Kidney (tissue), 14 donors: ENCODE data around the gene SCN5A. TPM values are rescaled to one million over a fixed set of nuclear protein-coding genes. Genes with fewer than 3 reads are reported as not detected.

Source experiments
- DNase-seq, 5 donors: peaks; one replicate each; pipeline ENCODE4 v3.0.0-alpha.2; 2013 to 2020
- FAIRE-seq: peaks from 2 replicates; lab custom pipeline; 2012; peaks lifted over from hg19 to GRCh38; lab: Jason Lieb, UNC
- H3K27ac ChIP-seq, 2 donors: one replicate each; pipeline ENCODE4 v1.7.0; 2013; ENCODE audit warnings: low read depth in 2 of 2, low read length in 2 of 2, inconsistent platforms in 1 of 2
- H3K27me3 ChIP-seq: one replicate; pipeline ENCODE4 v1.7.1; 2013; ENCODE audit warnings: low read length, inconsistent platforms; ENCODE audit not compliant: control insufficient read depth, insufficient read depth
- H3K36me3 ChIP-seq, 3 donors: one replicate each; pipeline versions ENCODE4 v1.7.0 to v1.7.1; 2013; ENCODE audit warnings: low read length in 3 of 3, control low read depth in 1 of 3, inconsistent platforms in 1 of 3; ENCODE audit not compliant: insufficient read depth in 3 of 3, control insufficient read depth in 2 of 3
- H3K4me1 ChIP-seq, 3 donors: one replicate each; pipeline versions ENCODE4 v1.7.0 to v1.7.1; 2013; ENCODE audit warnings: low read length in 3 of 3, inconsistent platforms in 1 of 3, low read depth in 1 of 3; ENCODE audit not compliant: control insufficient read depth in 2 of 3, insufficient read depth in 2 of 3
- H3K4me3 ChIP-seq, 3 donors: one replicate each; pipeline versions ENCODE4 v1.7.0 to v1.8.1; 2013; ENCODE audit warnings: low read length in 3 of 3, control low read depth in 1 of 3, inconsistent platforms in 1 of 3
- H3K9ac ChIP-seq, 3 donors: one replicate each; pipeline versions ENCODE4 v1.7.0 to v1.7.1; 2013; ENCODE audit warnings: low read length in 3 of 3, control low read depth in 1 of 3, inconsistent platforms in 1 of 3
- H3K9me3 ChIP-seq, 3 donors: one replicate each; pipeline versions ENCODE4 v1.7.0 to v1.7.1; 2013; ENCODE audit warnings: low read length in 3 of 3, control low read depth in 1 of 3, inconsistent platforms in 1 of 3; ENCODE audit not compliant: control insufficient read depth in 2 of 3, insufficient read depth in 1 of 3
- intact Hi-C: fragments of 100-400 bp; cut with DNase I; formaldehyde crosslinking; loops from one replicate; pipeline ENCODE4 v1.11.1; 2022
- polyA plus RNA-seq: library from polyadenylated mRNA; stranded (reverse); fragments of 350-450 nt; fragmentation: Illumina TruSeq; extraction: RNeasy Lipid Tissue Mini Kit (QIAGEN cat#74804); gene quantifications from one replicate; pipeline ENCODE4 v1.2.3, GENCODE V29; 2014; ENCODE audit warnings: low read depth, low replicate concordance; ENCODE audit not compliant: insufficient read depth
- total RNA-seq: library from RNA; stranded (reverse); fragmentation: NEBNext Ultra II Directional; extraction: Animal tissue kit (Norgen Biotek cat#: 25700); gene quantifications from one replicate; pipeline ENCODE4 v1.2.1, GENCODE V29; 2021
- TF ChIP-seq, protein P1 (sequence below): IDR thresholded peaks from 3 replicates; pipeline ENCODE4 v1.5.1; 2012; ENCODE audit warnings: mild to moderate bottlenecking, moderate library complexity, borderline replicate concordance; ENCODE audit not compliant: insufficient read depth; ENCODE audit errors: extremely low read depth
- donor health status: control.
- donor health status: control.
- donor health status: control.
- donor health status: control.
- donor health status: control.
- donor health status: DM: yes; HTN: yes; CAD: no.
- donor health status: Normal renal cell carcinoma (clear cell type).

SCN5A gene
- total and polyA plus RNA-seq, 2 donors from 2014 or later: 0.06 to 0.72 TPM

- no peak overlapping the region for H3K27ac ChIP-seq
- intact Hi-C loops: no loop called here
- no peak overlapping the region for H3K9ac ChIP-seq
- DNase-seq (peak in 2 of 5 donors; percentile 7 to 39), FAIRE-seq (no peak)
- no peak overlapping the region for H3K4me3 ChIP-seq
- TF ChIP-seq, protein P1, sequence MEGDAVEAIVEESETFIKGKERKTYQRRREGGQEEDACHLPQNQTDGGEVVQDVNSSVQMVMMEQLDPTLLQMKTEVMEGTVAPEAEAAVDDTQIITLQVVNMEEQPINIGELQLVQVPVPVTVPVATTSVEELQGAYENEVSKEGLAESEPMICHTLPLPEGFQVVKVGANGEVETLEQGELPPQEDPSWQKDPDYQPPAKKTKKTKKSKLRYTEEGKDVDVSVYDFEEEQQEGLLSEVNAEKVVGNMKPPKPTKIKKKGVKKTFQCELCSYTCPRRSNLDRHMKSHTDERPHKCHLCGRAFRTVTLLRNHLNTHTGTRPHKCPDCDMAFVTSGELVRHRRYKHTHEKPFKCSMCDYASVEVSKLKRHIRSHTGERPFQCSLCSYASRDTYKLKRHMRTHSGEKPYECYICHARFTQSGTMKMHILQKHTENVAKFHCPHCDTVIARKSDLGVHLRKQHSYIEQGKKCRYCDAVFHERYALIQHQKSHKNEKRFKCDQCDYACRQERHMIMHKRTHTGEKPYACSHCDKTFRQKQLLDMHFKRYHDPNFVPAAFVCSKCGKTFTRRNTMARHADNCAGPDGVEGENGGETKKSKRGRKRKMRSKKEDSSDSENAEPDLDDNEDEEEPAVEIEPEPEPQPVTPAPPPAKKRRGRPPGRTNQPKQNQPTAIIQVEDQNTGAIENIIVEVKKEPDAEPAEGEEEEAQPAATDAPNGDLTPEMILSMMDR: no peak
- H3K9me3 ChIP-seq: no peaks in the 10 kb centered on the region
- H3K36me3 ChIP-seq: no peaks in the 10 kb centered on the region
- peaks cover 2% of the 10 kb centered on the region for H3K27me3 ChIP-seq
- H3K4me1 ChIP-seq: peaks cover 0 to 13% (median 0%) of the 10 kb centered on the region in 3 donors
Measured at GRCh38 chr3:38645601-38646000, 3.9 kb downstream of the SCN5A start.

- intact Hi-C loops: no loop called here
- peaks cover 2% of the 10 kb centered on the region for H3K27me3 ChIP-seq
Measured at GRCh38 chr3:38645076-38645475, 4.4 kb downstream of the SCN5A start.

DNA sequence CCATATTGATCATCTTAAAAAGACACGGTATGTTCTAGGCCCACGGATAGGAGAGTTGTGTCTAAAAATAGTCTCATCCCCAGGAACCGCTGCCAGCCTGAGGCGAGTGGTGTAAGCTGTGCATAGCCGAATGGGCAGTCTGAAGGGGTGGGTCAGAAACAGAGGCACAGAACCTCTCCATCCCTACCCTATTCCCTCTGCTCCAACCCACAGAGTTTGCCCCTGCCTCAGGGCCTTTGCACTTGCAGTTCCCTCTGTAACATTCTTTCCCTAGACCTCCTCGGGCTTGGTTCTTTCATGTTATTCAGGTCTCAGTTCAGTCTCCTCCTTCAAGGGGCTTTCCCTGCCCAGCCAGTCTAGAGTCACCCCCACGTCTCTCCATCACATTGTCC lies 4.8 kb downstream of the SCN5A start:
- H3K36me3 ChIP-seq: no peaks in the 10 kb centered on the region
- no peak overlapping the region for H3K27ac ChIP-seq
- intact Hi-C loops: no loop called here
- peak in 2 of 5 donors; percentile 1 to 15 for DNase-seq
- FAIRE-seq: no peak
- no peak overlapping the region for H3K4me3 ChIP-seq
- TF ChIP-seq, protein P1: no peak
- no peaks in the 10 kb centered on the region for H3K9me3 ChIP-seq
- peaks cover 0 to 6% (median 0%) of the 10 kb centered on the region in 3 donors for H3K4me1 ChIP-seq
- peaks cover 2% of the 10 kb centered on the region for H3K27me3 ChIP-seq
- H3K9ac ChIP-seq: no peak overlapping the region

More at GRCh38 chr3:38645076-38645475, 4.4 kb downstream of the SCN5A start:
- Histone ChIP-seq H3K9ac (no peak overlapping the region), H3K4me3 (no peak overlapping the region), H3K36me3 (no peaks in the 10 kb centered on the region), H3K27ac (no peak overlapping the region), H3K4me1 (peaks cover 0 to 10% (median 0%) of the 10 kb centered on the region in 3 donors), H3K9me3 (no peaks in the 10 kb centered on the region)
- peak in 2 of 5 donors; percentile 8 to 16 for DNase-seq
- FAIRE-seq: no peak
- TF ChIP-seq, protein P1: no peak
